ENCODE results near the gene DNAAF5.

DNA sequence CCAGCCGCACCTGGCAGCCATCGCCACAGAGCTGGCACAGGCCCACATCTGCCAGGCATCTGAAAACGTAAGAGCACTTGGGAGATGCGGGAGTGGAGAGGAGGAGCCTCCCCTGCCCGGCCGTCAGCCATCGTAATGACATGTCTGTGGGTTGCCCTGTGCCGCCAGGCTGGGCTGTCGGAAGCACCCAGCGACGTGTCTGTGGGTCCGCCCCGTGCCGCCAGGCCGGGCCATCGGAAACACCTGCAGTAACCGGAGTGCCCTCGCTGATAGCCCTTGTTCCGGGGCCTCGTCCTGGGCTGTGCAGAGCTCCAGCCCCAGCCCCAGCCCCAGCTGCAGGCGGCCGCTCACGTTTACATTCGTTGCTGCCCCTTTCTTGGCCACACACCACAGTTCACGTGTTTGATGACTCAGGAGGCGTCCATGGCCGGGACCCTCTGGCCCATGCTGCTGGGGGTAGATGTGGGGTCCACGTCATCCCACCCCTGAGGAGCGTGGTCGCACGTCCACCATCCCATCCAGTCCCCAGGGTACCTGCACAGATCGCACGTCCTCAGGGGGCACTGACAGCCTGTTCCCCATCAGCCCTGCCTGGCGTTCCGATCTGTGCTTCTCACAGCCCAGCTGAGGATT lies 30.5 kb downstream of the DNAAF5 start:
- TF ChIP-seq, protein P1, sequence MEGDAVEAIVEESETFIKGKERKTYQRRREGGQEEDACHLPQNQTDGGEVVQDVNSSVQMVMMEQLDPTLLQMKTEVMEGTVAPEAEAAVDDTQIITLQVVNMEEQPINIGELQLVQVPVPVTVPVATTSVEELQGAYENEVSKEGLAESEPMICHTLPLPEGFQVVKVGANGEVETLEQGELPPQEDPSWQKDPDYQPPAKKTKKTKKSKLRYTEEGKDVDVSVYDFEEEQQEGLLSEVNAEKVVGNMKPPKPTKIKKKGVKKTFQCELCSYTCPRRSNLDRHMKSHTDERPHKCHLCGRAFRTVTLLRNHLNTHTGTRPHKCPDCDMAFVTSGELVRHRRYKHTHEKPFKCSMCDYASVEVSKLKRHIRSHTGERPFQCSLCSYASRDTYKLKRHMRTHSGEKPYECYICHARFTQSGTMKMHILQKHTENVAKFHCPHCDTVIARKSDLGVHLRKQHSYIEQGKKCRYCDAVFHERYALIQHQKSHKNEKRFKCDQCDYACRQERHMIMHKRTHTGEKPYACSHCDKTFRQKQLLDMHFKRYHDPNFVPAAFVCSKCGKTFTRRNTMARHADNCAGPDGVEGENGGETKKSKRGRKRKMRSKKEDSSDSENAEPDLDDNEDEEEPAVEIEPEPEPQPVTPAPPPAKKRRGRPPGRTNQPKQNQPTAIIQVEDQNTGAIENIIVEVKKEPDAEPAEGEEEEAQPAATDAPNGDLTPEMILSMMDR (IDR thresholded peaks at IDR 0.05), result no peak
- TF ChIP-seq POLR2AphosphoS5 (IDR thresholded peaks at IDR 0.05), result no peak
